ENCODE measurements around the gene AHNAK. TPM values are rescaled to one million over a fixed set of nuclear protein-coding genes. Genes with fewer than 3 reads are reported as not detected.

AHNAK gene
- total and polyA plus RNA-seq, 11 donors = 84.4 to 861 (median 384) TPM

GRCh38 chr11:62401811-62402210 lies 144.8 kb downstream of the AHNAK start:
- no peaks in the 10 kb centered on the region for H3K27me3 ChIP-seq
- H3K36me3 ChIP-seq = no peaks in the 10 kb centered on the region
- H3K27ac ChIP-seq = peak overlapping the region; percentile 7 to 85 (median 61)
- ATAC-seq (no peak), DNase-seq (no peak)
- TF ChIP-seq POLR2A (IDR thresholded peaks at IDR 0.05) (no peak), CTCF (IDR thresholded peaks at IDR 0.05) (no peak)
- peak overlapping the region in 6 of 12 donors; percentile 6 to 28 (median 25) for H3K4me3 ChIP-seq
- H3K4me1 ChIP-seq = peaks cover 6 to 70% (median 54%) of the 10 kb centered on the region in 12 donors
- intact Hi-C loops (cut with DNase I) = no loop called here
- no peaks in the 10 kb centered on the region for H3K9me3 ChIP-seq
- WGBS, 4 donors = 61 to 76% (median 63%) methylated on average over 6 to 7 of the region's 7 CpGs

GRCh38 chr11:62401356-62401755 lies 145.2 kb downstream of the AHNAK start:
- no peak for ATAC-seq
- 83 to 91% (median 89%) methylated on average over 4 to 5 of the region's 5 CpGs for WGBS, 4 donors
- no peaks in the 10 kb centered on the region for H3K9me3 ChIP-seq
- peak overlapping the region in 11 of 12 donors; percentile 7 to 85 (median 63) for H3K27ac ChIP-seq
- intact Hi-C loops (cut with DNase I) = no loop called here
- TF ChIP-seq POLR2A (IDR thresholded peaks at IDR 0.05) = no peak
- no peak for TF ChIP-seq CTCF (IDR thresholded peaks at IDR 0.05)
- no peaks in the 10 kb centered on the region for H3K27me3 ChIP-seq
- H3K36me3 ChIP-seq = no peaks in the 10 kb centered on the region
- H3K4me1 ChIP-seq = peaks cover 6 to 74% (median 54%) of the 10 kb centered on the region in 12 donors
- no peak for DNase-seq
- peak overlapping the region in 1 of 12 donors; percentile 28 for H3K4me3 ChIP-seq

GRCh38 chr11:62400760-62401159 lies 145.8 kb downstream of the AHNAK start:
- H3K4me1 ChIP-seq = peaks cover 6 to 74% (median 54%) of the 10 kb centered on the region in 12 donors
- peak; percentile 84 to 93 (median 87) for DNase-seq
- ATAC-seq = peak; percentile 65 to 88 (median 86)
- H3K4me3 ChIP-seq = no peak overlapping the region
- 7 to 34% (median 16%) methylated on average over 2 to 9 of the region's 9 CpGs for WGBS, 4 donors
- TF ChIP-seq POLR2A (IDR thresholded peaks at IDR 0.05) = no peak
- intact Hi-C loops (cut with DNase I) = no loop called here
- no peaks in the 10 kb centered on the region for H3K27me3 ChIP-seq
- H3K9me3 ChIP-seq = no peaks in the 10 kb centered on the region
- H3K36me3 ChIP-seq = no peaks in the 10 kb centered on the region
- H3K27ac ChIP-seq = peak overlapping the region; percentile 7 to 85 (median 61)

- Histone ChIP-seq H3K36me3 (no peaks in the 10 kb centered on the region), H3K27me3 (no peaks in the 10 kb centered on the region), H3K27ac (peak overlapping the region in 11 of 12 donors; percentile 7 to 85 (median 63)), H3K4me1 (peaks cover 6 to 76% (median 57%) of the 10 kb centered on the region in 12 donors), H3K9me3 (no peaks in the 10 kb centered on the region), H3K4me3 (no peak overlapping the region)
- intact Hi-C loops (cut with DNase I) = no loop called here
- ATAC-seq (no peak), DNase-seq (no peak)
- TF ChIP-seq CTCF (IDR thresholded peaks at IDR 0.05) (no peak), POLR2A (IDR thresholded peaks at IDR 0.05) (no peak)
- WGBS, 4 donors = 41 to 58% (median 51%) methylated on average over 6 of the region's 6 CpGs
Observed at GRCh38 chr11:62400281-62400680, 146.3 kb downstream of the AHNAK start.

- no peaks in the 10 kb centered on the region for H3K36me3 ChIP-seq
- 35 to 66% (median 53%) methylated on average over 7 of the region's 7 CpGs for WGBS, 4 donors
- H3K27ac ChIP-seq = peak overlapping the region in 11 of 12 donors; percentile 7 to 85 (median 63)
- peak in 1 of 5 donors; percentile 63 for DNase-seq
- H3K27me3 ChIP-seq = no peaks in the 10 kb centered on the region
- H3K4me1 ChIP-seq = peaks cover 6 to 80% (median 60%) of the 10 kb centered on the region in 12 donors
- no peak overlapping the region for H3K4me3 ChIP-seq
- ATAC-seq = peak in 2 of 4 donors; percentile 5 to 15
- intact Hi-C loops (cut with DNase I) = loop anchor here (5.0 to 10.0 kb wide), 8 partner anchors 142 to 465 kb away; partner anchors contain the start of gene AHNAK (in 2 of the 10)
- H3K9me3 ChIP-seq = no peaks in the 10 kb centered on the region
- TF ChIP-seq POLR2A (IDR thresholded peaks at IDR 0.05) (no peak), CTCF (IDR thresholded peaks at IDR 0.05) (no peak)
Observed at GRCh38 chr11:62399878-62400266, 146.7 kb downstream of the AHNAK start.
